KG1 (cell line): ENCODE data around the gene COL2A1.
A peak's percentile ranks its signal among the peaks of the same experiment; 100 is the strongest.

Experiments used
- DNase-seq: peaks from one replicate; lab custom pipeline; 2025; lab: John Stamatoyannopoulos, UW

Gene COL2A1

DNA sequence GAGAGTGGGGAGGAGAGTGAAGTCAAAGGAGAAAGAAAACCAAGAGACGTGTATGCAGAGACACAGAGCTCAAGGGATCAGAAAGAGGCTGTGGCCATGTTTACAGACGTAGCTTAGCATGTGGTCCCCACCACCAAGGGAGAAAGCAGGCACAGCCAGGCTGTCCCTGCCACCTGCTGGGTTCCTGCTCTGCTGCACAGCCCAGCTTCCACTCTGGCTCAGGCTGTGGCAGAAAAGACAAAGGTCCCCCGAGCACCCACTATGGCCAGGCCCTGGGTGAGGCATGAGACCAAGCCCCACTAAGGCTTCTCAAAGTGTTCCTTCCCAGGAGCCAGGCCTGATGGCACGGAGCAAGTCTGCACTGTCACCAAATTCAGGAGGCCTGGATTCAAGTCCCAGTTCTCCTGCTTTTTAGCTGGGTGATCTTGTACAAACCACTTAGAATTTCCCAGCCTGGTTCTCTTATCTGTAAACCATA lies 25.9 kb upstream of the COL2A1 start:
- DNase-seq: no peak

DNA sequence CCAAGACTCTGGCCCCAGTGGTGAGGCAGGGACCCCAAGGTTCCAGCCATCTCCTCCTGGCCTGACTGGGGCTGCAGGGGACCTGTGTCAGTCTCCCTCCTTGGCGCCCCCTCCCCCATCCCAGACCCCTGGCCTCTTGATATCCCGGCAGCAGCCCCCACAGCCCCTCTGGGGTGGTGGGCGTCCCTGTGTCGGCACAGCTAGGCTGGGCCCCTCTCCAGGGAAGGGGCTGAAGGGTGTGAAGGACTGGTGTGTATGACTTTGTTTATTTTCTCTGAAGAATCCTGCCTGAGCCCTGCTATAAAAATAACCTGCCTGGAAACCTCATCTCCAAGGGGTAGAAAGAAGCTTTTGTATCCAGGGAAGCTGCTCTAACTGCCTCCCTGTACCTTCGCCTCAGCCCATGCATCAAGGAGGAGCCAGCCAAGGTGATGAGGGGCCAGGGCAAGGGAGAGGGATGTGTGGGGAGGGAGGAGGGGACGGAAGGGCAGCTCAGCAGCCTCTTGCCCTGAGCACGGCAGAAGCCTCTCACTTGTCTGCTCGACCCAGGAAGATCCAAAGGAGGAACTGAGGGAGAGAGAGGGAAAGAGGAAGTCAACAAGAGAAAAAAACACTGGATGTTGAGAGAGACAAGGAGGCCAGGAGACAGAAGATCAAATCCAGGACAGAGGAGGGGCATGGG lies 25.4 kb upstream of the COL2A1 start:
- DNase-seq: no peak

DNA sequence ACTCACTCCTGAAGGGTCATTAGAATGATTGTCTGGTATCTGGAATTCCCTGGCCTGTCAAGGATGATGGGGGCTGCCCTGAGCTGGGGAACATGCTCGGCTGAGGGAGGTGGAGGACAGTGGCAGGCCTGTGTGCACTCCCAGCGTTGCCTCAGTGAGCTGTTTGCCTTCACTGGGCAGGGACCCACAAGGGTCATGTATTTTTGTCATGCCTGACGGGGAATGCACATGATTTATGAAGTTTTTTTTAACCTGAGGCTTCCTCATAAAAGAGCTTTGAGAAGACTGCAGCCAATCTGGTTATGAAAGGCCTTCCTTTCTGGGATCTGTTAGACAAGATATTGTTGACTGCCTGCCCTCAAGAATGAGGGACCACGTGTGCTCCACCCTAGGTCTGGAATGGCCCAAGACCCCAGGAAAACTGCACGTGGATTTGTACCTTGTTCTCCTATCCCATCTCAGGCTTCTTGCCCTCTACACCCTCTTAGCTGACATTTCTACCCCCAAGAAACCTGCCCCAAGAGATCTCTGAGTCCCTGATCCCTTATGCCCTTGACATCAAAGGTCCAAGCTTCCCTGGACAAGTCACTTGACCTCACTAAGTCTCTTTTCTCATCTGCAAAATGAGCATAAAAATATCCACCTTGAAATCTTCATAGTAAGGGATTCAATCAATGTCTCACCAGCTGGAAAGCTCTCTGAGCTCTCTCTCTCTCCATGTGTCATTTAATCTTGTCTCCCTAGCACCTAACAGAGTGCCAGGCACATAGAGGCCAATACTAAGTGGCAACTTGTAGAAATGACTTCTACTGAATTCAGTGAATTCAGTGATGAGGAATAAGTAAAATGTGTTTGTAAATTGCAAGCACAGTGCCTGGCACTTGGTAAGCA lies 24.5 kb upstream of the COL2A1 start:
- DNase-seq: no peak

DNA sequence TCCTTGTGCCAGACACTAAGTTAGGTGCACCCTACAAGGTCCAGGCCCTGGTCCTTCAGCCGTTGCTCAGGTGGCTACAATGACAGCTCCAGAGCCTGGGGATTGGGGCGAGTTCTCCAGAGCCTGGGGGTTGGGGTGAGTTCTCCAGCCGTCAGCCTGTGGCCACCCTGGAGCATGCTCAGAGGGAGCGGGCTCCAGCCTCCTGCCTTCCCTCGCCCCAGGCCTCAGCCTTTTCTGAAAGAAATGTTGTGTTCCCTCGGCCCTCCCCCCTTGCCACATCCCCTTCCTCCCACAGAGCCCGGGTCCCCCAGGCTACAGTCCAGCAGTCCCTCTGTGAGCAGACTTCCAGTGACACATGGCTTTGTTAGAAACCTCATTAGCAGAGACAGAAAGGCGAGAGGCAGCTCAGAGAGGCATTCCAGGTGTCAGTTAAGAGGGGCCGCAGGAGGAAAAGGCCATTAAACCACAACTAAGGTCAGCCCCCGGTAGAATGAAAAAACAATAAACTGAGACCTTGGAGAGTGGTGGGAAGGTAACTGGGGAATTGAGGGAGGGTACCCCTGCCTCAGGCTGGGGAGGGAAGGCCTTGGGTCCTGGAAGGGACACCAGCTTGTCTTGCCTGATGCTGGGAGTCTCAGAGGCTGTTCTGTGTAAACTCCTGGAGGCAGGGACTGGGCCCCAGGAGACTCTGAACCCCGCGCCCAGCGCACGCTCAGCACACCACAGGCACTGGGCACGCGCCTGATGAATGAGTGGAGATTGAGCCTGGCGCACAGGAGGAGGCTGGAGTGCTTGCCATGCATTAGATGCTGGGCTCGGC lies 23.1 kb upstream of the COL2A1 start:
- peak; percentile 3 for DNase-seq

DNA sequence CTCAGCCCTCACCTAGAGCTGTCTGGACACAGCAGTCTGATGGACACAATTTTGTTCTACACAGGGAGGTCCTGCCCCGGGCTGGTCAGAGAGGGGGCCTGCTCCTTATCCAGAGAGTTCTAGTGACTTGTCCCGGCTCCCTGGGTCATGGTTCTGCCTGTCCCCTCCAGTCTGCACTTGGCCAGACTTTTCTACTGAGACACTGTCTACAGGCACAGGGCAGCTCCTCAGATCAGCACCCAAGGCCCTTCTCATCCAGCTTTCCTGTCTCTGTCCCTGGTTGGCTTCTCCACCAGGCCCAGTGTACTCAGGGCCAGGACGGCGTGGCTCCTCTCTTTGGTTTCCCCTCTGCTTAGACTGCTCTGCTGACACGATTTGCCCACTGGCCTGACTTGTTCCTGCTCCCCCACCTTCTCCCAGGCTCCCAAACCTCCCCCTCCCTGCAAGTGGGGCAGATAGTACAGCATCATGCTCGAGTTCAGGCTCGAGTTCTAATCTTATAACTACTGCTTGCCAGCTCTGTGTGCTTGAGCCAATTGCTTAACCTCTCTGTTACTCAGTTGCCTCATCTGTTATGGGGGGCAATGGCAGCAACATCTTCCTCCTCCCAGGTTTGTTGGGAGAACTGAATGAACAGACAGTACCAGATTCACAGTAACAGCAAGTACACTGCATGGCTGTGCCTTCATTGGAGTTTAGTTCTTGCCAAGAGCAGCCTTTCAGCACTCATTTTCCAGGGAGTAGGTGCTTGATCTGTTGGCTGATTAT lies 22.0 kb upstream of the COL2A1 start:
- no peak for DNase-seq

DNA sequence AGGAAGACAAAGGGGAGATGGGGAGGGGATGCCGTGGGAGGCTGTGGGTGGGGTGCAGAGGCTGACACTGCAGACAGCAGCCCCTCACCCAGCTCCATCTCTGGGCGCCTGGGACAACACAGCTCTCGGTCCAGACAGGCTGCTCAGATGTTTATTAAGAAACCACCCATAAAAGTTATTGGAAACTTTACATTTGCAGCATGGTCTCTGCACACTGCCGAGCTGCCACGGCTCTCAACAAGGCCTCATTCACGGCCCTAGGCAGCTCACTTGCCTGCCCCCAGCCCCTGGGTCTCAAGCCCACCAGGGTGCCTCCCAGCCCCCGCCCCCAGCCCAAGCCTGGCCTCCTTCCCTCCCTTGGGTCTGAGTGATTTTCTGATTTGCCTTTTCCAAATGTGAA lies 21.0 kb upstream of the COL2A1 start:
- DNase-seq: no peak

DNA sequence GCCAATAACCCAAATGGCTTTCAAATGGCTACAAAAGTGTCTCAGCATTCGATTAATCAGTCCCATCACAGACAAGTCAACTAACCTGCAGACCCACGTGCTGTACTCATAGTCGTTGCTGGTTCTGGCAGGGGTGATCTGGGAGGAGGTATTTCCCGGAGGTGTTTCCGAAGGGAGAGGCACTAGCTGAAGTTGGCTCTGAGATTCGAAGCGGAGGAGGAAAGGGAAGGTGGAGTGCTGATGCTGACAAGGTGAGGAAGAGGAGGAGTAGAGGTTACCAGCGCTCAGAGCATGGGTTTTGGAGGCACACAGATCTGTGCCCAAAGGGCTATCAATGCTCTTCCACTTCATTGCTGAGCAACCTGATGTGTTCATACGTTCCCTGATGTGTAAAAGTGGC lies 20.5 kb upstream of the COL2A1 start:
- no peak for DNase-seq

DNA sequence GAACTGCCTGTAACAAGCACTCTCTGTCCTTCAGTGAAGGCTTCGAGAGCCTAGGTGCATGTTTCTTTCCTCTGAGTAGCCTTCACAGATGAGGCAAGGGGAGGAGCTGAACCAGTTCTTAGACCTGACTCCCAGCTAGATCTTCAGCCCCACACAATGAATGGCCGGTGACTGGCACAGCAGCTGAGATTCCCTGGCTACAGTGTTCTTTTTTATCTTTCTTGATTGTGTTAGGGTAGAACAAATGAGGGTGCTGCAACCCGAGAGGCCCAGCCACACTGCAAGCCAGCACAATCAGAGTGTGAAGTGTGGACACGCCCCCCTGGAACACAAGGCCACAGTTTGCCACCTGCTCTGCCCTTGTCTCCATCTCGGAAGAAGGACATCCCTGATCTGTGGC lies 19.1 kb upstream of the COL2A1 start:
- no peak for DNase-seq

DNA sequence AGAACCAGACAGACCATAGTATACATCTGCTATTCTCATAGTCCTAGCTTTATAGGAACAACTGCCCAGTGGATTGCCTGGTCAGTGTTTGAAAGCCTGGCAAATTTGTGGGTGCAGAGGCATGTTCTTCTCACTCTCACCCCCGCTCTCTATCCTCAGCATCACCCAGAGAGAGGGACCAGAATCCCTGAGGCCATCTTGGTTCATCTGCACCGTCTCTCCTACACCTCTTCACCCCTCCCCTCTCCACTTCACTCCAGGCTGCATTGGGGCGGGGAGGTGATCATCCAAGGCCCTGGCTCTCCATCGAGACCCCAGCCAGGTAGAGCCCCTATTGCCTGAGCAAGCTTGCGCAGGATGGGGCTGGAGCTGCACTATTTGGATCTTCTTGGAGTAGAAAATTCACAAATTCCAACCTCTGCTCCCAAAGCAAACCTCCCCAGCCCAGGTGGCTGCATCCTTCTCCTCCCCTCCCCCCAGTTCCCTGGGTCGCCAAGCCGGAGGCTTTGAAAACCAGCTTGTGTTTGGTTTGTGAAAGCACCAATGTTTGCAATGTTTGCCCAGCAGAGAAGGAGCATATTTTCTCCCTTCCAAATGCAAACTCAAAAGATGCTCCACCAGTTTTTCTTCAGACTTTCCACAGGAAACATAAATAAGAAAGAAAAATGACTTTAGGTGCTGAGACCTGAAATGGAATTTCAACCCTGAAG lies 18.6 kb upstream of the COL2A1 start:
- no peak for DNase-seq

DNA sequence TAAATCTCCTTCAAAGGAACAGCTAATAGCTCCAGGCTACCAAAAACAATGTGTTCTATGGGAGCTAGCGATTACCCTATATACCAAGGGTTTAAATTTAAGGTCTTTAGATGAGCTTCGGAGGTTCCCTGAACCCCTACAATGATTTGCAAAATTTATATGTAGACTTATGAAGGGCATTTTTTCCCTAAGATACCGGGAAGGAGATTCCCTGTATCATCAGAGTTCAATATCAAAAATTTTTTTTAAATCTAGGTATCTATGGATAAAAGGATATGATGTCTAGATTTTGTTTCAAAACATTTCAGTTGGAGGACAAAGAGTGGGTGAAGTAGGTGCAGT lies 17.9 kb upstream of the COL2A1 start:
- no peak for DNase-seq

DNA sequence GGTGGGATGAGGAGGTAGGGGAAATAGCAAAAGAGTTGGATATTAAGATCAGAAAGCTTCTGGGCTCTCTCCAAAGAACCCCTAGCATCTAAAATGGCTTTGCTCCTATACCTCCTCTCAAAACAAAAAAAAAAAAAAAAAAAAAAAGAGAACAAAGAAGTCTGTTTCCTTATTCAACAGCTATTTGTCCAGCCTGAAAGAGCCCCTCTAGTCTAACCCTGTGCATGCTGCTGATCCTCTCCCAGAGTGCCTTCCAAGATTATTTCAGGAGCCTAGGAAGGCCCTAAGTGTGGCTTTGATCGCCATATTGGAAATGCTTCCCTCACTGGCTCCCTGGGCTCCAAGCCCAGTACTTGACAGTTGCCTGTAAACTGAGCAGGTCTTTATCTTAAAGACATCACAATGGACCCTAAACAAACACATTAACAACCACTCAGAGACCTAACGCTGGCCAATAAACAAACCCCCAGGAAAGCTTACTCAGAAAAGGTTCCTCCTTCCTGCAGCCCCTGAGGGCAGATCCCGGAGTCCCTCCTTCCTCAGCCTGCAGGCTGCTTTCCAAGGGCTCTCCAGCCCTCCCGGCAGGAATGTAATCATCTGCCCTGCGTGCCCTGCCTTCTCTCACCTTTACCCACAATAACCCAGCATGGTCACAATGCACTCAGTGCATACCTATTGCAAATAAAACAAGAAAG lies 17.4 kb upstream of the COL2A1 start:
- DNase-seq: no peak

DNA sequence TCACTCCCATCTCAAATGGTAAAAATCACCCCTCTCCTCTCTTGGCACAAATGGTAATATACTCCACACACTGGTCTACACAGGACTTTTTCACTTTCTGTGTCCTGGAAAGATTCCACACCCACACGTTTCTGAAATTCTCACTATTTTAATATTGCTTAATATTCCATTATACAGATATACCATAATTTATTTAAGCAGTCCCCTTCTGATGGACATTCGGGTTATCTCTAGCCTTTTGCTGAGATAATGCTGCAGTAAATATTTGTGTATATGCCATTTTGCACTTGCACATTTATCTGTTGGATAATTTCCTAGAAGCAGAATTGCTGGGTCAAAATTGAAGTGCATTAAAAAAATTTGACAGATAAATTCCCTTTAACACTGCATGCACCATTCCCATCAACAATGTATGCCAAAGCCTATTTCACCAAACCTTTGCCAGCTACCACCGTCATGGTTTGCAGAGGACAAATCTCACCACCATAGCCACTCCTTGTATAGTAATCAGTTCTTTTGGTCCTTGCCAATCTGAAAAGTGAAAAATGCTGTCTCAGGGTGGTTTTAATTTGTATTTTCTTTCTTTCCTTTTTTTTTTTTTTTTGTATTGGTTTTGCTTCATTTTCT lies 15.5 kb upstream of the COL2A1 start:
- no peak for DNase-seq

DNA sequence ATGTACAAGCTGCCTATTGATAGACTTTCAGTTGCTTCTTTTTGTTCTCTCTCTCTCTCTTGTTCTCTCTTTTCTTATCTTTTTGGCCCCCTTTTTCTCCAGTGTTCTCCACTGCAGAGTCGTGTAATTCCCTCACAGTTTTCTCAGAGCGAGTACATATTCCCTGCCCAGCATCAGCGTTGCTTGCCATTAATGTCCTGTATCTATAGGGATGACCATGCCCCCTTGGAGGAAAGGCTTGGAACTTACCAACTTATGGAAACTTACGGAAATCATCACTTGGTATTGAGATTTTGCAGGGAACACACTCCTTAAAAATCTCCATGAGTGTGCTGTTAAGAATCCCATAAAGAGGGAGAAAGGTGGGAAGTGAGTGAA lies 14.3 kb upstream of the COL2A1 start:
- DNase-seq: no peak

DNA sequence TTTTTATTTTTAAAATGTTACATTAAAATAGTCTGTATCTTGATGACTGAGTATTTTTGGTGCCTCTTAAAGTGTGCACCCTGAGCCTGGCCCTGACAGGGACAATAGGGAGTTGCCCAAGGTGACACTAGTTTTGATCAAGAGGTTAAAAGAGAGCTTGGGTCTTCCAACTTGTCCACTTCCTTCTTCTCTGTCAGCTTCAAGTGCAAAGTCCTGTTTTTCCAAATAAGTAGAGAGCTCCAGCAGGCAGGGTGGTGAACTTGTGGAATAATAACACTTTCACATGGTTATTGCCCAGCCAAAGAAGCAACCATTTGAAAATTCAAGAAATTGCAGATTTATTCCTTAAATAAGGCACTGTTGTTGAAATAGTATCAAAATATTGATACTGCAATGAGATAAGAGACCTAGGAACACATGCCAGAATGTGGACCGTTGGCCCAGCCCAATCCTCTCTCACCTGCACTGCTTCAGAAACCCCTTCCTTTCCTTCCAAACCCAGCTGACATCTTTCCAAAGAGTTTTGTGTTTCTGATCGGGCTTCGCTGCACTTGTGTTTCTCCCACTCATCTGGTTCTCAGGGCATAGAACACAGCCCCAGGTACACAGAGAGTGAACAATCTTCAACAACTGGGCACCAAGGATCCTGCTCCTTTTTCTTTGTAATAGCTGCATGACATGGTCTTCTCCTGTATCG lies 13.8 kb upstream of the COL2A1 start:
- no peak for DNase-seq

DNA sequence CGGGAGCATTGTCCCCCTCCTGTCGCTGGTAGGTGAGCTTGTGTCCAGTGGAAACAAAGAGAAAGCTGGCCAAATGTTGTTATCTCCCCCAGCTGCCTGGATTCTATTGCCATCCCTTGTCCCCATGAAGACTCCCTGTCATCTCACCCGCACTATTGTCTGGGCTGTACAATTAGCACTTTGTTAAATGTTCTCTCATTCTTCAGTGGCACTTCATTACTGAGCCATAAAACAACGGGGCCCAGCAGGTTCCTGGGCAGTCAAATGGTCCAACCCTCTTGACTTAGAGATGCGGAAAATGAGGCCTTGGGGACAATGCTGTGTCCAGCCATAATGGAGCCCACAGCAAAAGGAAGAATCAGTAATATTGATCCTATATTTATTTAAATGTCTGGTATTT lies 13.2 kb upstream of the COL2A1 start:
- no peak for DNase-seq

DNA sequence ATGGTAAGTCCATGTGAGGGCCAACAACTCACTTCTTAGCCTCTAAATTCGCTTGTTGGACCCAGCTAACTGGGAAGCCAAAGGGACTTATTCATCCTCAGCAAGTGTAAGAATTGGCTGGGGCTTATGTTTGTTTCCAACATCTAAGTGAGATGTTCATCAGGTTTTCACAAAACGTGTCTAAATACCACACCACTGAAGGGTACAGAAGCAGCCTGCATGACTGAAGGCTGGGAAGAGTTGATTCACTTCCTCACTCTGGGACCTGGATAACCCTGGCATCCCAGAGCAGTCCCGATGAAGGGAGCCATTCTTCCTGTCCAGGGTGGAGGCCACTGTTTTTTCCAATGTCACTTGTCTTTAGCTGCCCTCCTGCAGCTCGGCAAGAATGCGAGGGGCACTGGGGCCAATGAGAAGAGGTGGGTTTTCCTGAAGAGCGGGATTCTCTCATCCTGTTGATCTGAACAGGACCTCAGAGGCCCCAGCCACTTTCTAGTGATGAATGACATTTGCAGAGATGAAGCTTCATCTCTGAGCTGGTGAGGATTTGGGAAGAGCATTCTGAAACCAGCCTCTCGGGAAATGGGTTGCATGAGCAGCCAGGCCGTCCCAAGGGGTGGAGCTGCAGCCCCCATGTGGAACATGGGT lies 12.2 kb upstream of the COL2A1 start:
- DNase-seq: no peak

DNA sequence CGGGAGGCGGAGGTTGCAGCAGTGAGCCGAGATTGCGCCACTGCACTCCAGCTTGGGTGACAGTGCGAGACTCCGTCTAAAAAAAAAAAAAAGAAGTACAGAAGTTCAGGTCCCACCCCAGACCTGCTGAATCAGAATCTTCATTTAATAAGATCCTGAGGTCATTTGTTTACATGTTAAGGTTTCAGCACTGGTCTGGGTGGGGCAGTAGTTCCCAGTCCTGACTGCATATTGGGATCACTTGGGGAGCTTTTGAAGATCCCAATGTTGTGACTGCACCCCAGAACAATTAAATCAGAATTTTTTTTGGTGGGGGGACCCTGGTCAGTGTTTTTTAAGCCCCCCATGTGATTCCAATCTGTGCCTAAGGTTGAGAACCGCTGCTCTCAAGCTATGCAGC lies 11.7 kb upstream of the COL2A1 start:
- no peak for DNase-seq

DNA sequence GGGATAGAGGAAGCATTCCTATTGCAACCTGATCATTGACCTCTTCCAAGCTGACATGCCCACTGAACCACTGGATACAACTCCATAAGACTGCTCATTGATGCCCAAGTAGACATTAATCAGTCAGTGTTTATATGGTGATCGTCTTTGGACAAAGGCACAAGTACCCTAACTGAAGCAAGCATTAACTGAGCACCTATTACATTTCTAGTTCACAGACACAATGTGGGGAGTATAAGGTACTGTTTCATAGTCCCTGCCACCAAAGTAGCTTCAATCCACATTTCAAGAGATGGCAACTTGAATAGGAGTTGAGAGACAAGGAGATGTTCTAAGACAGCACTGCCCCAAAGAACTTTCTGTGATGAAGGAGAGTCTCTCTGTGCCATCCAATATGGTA lies 10.9 kb upstream of the COL2A1 start:
- DNase-seq: no peak

DNA sequence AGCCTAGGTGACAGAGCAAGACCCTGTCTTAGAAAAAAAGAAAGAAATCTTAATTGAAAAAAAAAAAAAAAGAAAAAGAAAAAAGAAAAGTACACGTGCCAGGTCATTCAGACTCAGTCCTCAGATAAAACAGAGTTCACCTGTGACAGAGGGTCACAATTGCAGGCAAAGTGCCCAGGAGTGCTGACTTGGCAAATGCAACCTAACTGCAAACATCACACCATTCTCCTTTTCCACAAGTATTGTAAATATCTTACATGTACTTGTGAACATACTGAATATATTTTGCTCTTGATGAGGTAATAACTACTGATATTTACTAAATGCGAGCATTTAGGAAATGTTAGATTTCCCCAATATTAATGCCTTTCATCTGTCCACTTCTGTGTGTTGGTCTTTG lies 9.0 kb upstream of the COL2A1 start:
- DNase-seq: no peak
